Right lobe of liver (tissue), 6 donors: Measurements from ENCODE around the gene ANKRD13A. TPM values are rescaled to one million over a fixed set of nuclear protein-coding genes. Genes with fewer than 3 reads are reported as not detected.

Source experiments
- ATAC-seq, 4 donors: fragments of 200-7000 bp; cut with Tn5 transposase; one replicate each; pipeline ENCODE4 v1.9.1; 2020; ENCODE audit warnings: mild to moderate bottlenecking in 4 of 4, moderate library complexity in 4 of 4
- DNase-seq, 3 donors: peaks; one replicate each; pipeline ENCODE4 v3.0.0-alpha.2; 2020
- H3K27ac ChIP-seq, 3 donors: fragments of 200-600 bp; one replicate each; pipeline ENCODE4 v1.8.0; 2022
- H3K27me3 ChIP-seq, 2 donors: fragments of 200-600 bp; one replicate each; pipeline ENCODE4 v1.8.0; 2022
- H3K36me3 ChIP-seq, 4 donors: fragments of 200-600 bp; sonication (generic) in 1 of 4; one replicate each; pipeline versions ENCODE4 v1.5.1 to v1.8.0; 2017 to 2022; ENCODE audit warnings: control low read depth in 1 of 4
- H3K4me1 ChIP-seq, 4 donors: fragments of 200-600 bp; sonication (generic) in 1 of 4; one replicate each; pipeline versions ENCODE4 v1.5.1 to v1.8.0; 2017 to 2022; ENCODE audit warnings: control low read depth in 1 of 4
- H3K4me3 ChIP-seq, 3 donors: fragments of 200-600 bp; one replicate each; pipeline ENCODE4 v1.8.0; 2022
- H3K9me3 ChIP-seq, 4 donors: fragments of 200-600 bp; sonication (generic) in 1 of 4; one replicate each; pipeline versions ENCODE4 v1.5.1 to v1.8.0; 2017 to 2022; ENCODE audit warnings: control low read depth in 1 of 4
- CTCF ChIP-seq, 4 donors: fragments of 200-600 bp in 3 of 4; fragments of 450-650 bp in 1 of 4; IDR thresholded peaks; one replicate each; pipeline versions ENCODE4 v1.5.1 to v1.8.0; 2016 to 2022; ENCODE audit warnings: antibody characterized with exemption in 4 of 4, mild to moderate bottlenecking in 2 of 4
- POLR2A ChIP-seq: fragments of 450-650 bp; IDR thresholded peaks from one replicate; pipeline ENCODE4 v1.6.1; 2017; ENCODE audit warnings: antibody characterized with exemption, mild to moderate bottlenecking
- WGBS: methylation state at CpG from one replicate; pipeline ENCODE4 v1.1.6; 2018; ENCODE audit warnings: low coverage, low lambda C conversion rate; ENCODE audit not compliant: insufficient coverage; ENCODE audit errors: missing lambda C conversion rate; 5-methylcytosine and 5-hydroxymethylcytosine counted together
- intact Hi-C, 2 donors: fragments of 100-400 bp; cut with DNase I; formaldehyde crosslinking; loops; one replicate each; pipeline versions ENCODE4 v1.11.2 to v1.14.1; 2022
- total RNA-seq, 6 experiments: library from RNA; depleted of rRNA in 2 of 6; stranded (reverse); fragments of >200 nt in 2 of 6; fragmentation: NEBNext Ultra II Directional in 3 of 6; extraction: Animal tissue kit (Norgen Biotek cat#: 25700) in 3 of 6; gene quantifications; one replicate each; pipeline versions ENCODE4 v1.1.0 to v1.2.4, GENCODE V29; 2016 to 2023
- donor health status: DM: no; HTN: yes; CAD: no.
- donor health status: DM: no; HTN: no; CAD: no.
- donor health status: DM: no; HTN: no; CAD: no.
- donor health status: DM: no; HTN: yes; CAD: no.
- donor health status: DM: no; HTN: yes; CAD: no.

Gene ANKRD13A
- total RNA-seq, 6 experiments from 2014 or later: 14.4 to 33.7 (median 24.6) TPM

- Histone ChIP-seq H3K4me1 (peaks cover 0 to 8% (median 0%) of the 10 kb centered on the region in 4 donors), H3K4me3 (no peak overlapping the region), H3K27me3 (no peaks in the 10 kb centered on the region), H3K36me3 (no peaks in the 10 kb centered on the region), H3K27ac (no peak overlapping the region), H3K9me3 (no peaks in the 10 kb centered on the region)
- DNase-seq (no peak), ATAC-seq (no peak)
- no peak for TF ChIP-seq POLR2A
- TF ChIP-seq CTCF (IDR thresholded peaks at IDR 0.05): no peak
- WGBS: 83% methylated on average over 1 of the region's 1 CpG
- intact Hi-C loops: no loop called here
Measured at GRCh38 chr12:110075880-110076279, 76.7 kb downstream of the ANKRD13A start.

DNA sequence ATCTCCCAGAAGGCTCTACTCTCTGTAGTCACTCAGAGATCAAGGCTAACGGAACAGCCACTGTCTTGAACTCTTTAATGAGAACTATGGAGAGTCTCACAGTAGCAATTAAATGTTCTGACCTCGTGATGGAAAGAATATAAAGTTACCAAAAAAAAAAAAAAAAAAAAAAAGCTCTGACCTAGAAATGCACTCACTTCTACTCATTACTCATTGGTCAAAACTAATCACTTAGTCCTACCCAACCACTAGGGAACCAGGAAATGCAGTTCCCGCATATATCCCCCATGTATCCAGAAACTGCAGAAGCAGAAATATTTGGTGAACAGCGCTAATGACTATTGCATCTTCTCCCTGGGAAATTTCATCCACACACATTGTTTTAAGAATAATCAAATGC lies 78.6 kb downstream of the ANKRD13A start:
- intact Hi-C loops: no loop called here
- Histone ChIP-seq H3K36me3 (no peaks in the 10 kb centered on the region), H3K4me3 (no peak overlapping the region), H3K27ac (no peak overlapping the region), H3K9me3 (no peaks in the 10 kb centered on the region), H3K27me3 (no peaks in the 10 kb centered on the region), H3K4me1 (peaks cover 0 to 8% (median 0%) of the 10 kb centered on the region in 4 donors)
- no peak for TF ChIP-seq POLR2A
- no peak for TF ChIP-seq CTCF (IDR thresholded peaks at IDR 0.05)
- DNase-seq: no peak
- ATAC-seq: no peak
- WGBS: 93% methylated on average over 4 of the region's 4 CpGs

GRCh38 chr12:110079477-110080400 lies 80.5 kb downstream of the ANKRD13A start:
- Histone ChIP-seq H3K4me1 (no peaks in the 10 kb centered on the region), H3K4me3 (peak overlapping the region in 1 of 3 donors; percentile 19), H3K27ac (peak overlapping the region in 2 of 3 donors; percentile 34 to 51), H3K36me3 (no peaks in the 10 kb centered on the region), H3K27me3 (no peaks in the 10 kb centered on the region), H3K9me3 (no peaks in the 10 kb centered on the region)
- WGBS: 68% methylated on average over 16 of the region's 24 CpGs
- DNase-seq (peak in 1 of 3 donors; percentile 42), ATAC-seq (peak; percentile 72 to 81 (median 75))
- intact Hi-C loops: no loop called here
- TF ChIP-seq POLR2A (no peak), CTCF (IDR thresholded peaks at IDR 0.05) (no peak)

GRCh38 chr12:110080410-110080809 lies 81.2 kb downstream of the ANKRD13A start:
- 74% methylated on average over 7 of the region's 7 CpGs for WGBS
- H3K9me3 ChIP-seq: no peaks in the 10 kb centered on the region
- no peaks in the 10 kb centered on the region for H3K4me1 ChIP-seq
- H3K27ac ChIP-seq: no peak overlapping the region
- no peak for TF ChIP-seq POLR2A
- no peak for TF ChIP-seq CTCF (IDR thresholded peaks at IDR 0.05)
- intact Hi-C loops: no loop called here
- no peaks in the 10 kb centered on the region for H3K27me3 ChIP-seq
- H3K36me3 ChIP-seq: no peaks in the 10 kb centered on the region
- ATAC-seq: no peak
- no peak overlapping the region for H3K4me3 ChIP-seq
- no peak for DNase-seq
